KG1 (cell line): ENCODE results near the gene AVEN.
"Not testable (repeated sequence)": the region's sequence is repeated elsewhere in the genome, so short reads cannot be mapped to it uniquely, and the experiment has no call there.

ENCODE experiments used
- DNase-seq: peaks from one replicate; lab custom pipeline; 2025; lab: John Stamatoyannopoulos, UW

Gene AVEN, protein sequence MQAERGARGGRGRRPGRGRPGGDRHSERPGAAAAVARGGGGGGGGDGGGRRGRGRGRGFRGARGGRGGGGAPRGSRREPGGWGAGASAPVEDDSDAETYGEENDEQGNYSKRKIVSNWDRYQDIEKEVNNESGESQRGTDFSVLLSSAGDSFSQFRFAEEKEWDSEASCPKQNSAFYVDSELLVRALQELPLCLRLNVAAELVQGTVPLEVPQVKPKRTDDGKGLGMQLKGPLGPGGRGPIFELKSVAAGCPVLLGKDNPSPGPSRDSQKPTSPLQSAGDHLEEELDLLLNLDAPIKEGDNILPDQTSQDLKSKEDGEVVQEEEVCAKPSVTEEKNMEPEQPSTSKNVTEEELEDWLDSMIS

GRCh38 chr15:34038871-34039789 lies at the start of gene AVEN:
Gene AVEN, minus strand, starts transcription at chr15:34039204. Its CDS starts 158 bp downstream, at chr15:34039046.
- peak; percentile 5 for DNase-seq

DNA sequence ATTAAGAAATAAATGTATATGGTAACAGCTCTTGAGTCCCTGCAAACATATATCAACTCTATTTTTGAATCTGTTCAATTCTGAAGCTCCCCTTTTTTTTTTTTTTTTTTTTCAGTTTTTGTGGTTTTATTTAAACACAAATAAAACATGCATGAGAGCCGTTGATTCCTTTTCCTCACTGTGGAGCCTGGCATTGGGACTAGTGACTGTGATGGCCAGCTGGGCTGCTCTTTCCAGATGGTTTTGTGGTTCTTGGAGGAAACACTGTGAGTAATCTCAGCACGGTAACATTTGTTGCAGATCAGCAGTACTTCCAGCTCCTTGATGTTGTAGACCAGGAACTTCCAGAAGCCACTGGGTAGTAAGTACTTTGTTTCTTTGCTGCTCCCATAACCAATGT lies 46.7 kb upstream of the AVEN start:
- no peak for DNase-seq

DNA sequence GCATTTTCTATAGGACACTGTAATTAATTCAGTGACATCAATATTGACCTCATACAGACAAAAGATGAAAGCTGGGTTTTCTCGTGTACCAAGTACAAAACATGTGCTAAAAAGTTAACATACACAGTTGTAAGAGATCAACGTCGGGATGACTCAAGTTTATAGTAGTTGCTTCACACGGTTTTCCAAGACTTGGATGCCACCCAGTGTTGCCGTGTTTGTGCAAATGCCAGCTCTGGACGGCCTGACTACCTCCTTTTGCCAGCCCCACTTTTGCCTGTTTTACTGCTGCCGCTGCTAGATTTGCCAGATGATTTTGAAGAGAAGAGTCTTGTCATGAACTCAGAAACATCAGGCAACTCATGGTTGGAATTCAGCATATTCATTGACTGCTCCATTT lies 45.1 kb upstream of the AVEN start:
- no peak for DNase-seq

- no peak for DNase-seq
Measured at GRCh38 chr15:34079904-34080303, 40.9 kb upstream of the AVEN start.

DNA sequence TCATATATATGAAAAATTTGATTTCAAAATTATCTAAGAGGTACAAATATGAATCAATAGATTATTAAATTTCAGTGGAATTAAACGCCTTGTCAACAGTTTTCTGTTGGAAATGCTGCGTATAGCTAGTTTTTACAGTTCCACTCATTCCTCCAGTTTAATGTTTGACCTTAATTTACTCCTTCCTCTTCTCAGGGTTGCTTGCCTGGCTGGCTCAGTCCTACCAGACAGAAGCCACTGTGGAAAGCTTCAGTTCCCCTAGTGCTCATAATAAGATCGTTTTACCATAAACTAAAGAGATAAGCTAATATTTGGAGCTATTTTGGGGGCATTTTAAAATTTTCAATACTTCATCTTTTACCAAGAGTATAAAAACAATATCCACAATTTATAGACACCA lies 39.9 kb upstream of the AVEN start:
- DNase-seq = no peak

DNA sequence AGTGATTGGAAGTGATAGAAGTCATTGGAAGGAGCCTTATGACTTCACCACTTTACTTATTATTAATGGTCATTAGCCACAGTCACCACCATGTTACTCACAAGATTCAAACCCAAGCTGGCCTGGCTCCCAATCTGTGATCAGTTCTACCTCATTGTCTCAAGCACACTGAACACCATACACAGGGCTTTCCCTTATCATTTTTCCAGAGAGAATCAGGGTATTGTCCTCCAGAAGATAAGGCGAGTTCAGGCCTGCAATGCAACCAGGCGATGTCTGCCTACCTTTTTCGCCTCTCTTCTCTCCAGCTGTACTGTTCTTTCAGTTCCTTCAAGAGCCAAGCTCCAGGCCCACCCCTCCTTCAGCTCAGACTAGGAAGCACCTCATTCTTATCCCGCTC lies 37.8 kb upstream of the AVEN start:
- no peak for DNase-seq

GRCh38 chr15:34070003-34070402 lies 31.0 kb upstream of the AVEN start:
- DNase-seq = no peak

- DNase-seq = no peak
Measured at GRCh38 chr15:34065941-34066340, 26.9 kb upstream of the AVEN start.

DNA sequence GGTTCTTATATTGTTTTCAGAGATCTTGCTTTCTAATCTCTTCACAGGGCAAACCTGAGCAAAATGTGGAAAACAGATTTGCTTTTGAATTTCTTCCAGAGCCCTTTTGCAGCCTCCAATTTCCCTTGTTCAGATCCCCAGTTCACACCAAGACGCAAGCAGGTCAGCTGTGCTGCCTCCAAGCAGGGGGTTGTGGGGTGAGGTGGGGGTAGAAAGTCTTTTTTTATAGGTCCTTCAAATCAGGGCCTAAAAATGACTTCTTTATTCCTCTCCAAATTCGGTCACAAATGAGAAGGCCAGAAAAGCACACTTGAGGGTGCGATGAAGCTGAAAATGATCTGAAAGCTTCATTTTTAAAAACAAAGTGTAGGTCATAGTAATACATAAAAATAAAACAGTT lies 26.3 kb upstream of the AVEN start:
- no peak for DNase-seq

DNA sequence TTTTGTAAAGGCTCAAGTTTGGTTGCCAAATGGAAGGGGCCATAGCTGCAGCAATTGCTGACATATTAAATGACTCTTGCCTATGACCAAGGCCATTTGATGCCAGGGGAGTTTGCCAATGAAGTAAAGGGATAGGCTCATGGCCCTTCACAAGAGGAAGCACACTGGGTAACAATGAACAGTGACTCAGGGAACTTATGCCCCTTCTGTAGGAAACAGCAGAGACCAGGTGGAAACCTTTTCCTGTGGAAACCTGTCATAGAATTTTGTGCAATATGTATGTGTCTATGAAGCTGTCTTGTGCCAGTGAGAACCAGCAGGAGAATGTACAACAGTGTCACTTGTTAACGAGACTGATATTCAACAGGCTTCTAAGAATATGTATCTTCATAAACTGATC lies 25.4 kb upstream of the AVEN start:
- DNase-seq = no peak

GRCh38 chr15:34059946-34060345 lies 20.9 kb upstream of the AVEN start:
- DNase-seq = no peak

DNA sequence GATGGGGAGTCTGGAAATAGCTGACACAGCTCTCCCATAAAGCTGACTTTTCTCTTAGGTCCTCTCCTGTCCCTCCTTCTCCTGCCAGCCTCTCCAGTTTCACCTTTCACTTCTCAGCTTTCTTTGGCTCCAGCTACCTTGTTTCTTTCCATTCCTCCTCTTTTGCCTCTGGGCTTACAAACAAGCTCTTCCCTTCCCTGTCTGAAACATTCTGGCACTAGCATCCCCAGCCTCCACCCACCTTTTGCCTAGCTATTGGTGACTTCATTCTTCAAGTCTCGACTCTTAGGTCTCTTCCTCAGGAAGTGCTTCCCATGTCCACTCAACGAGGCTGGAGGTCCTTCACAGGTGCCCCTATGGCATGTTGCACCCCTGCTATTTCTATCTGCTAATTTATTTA lies 20.5 kb upstream of the AVEN start:
- no peak for DNase-seq

DNA sequence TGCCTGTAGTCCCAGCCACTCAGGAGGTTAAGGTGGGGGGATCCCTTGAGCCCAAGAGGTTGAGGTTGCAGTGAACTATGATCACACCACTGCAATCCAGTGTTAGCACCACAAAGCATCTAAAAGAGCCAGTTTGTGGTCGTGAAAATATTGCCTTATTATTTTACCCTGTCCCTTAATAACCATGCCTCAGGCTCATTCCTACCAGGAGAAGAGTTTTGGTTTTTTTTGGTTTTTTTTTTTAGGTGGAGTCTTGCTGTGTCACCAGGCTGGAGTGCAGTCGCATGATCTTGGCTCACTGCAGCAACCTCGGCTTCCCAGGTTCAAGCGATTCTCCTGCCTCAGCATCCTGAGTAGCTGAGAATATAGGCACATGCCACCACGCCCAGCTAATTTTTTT lies 17.9 kb upstream of the AVEN start:
- no peak for DNase-seq

GRCh38 chr15:34055868-34056595 lies 17.0 kb upstream of the AVEN start:
- no peak for DNase-seq

GRCh38 chr15:34054081-34054707 lies 15.2 kb upstream of the AVEN start:
- DNase-seq = no peak

DNA sequence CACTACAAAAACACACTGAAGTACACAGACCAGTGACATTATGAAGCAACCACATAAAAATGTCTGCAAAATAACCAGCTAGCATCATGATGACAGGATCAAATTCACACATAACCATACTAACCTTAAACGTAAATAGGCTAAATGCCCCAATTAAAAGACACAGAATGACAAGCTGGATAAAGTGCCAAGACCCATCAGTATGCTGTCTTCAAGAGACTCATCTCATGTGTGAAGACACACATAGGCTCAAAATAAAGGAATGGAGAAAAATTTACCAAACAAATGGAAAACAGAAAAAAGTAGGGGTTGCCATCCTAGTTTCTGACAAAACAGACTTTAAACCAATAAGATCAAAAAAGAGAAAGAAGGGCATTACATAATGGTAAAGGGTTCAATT lies 11.4 kb upstream of the AVEN start:
- not testable (repeated sequence) for DNase-seq

GRCh38 chr15:34049112-34049511 lies 10.1 kb upstream of the AVEN start:
- DNase-seq = no peak

DNA sequence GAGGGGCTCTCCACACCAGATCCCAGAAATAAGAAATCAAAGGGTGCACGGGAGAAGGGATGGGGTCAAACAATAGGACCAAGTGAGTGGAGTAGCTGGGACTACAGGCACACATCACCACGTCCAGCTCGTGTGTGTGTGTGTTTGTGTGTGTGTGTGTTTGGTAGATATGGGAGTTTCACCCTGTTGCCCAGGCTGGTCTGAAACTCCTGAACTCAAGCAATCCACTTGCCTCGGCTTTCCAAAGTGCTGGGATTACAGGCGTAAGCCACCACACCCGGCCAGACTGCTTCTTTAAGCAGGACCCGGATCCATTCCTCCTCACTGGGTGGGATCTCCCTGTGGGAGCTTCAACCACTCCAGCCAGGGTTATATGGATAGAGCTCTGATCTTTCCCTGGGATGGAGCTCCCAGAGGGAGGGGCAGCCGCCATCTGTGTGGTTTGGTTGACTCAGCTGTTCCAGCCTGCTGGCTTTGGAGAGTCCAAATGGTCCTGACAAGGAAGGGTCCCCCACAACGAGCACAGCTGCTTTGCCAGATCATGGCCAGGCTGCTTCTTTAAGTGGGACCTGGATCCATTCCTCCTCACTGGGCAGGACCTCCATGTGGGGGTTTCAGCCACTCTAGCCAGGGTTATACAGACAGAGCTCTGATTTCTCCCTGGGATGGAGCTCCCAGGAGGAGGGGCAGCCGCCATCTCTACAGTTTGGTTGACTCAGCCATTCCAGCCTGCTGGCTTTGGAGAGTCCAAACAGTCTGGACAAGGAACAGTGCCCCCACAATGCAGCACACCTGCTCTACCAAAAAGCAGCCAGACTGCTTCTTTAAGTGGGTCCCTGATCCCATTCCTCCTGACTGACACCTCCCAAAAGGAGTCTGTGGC lies 9.1 kb upstream of the AVEN start:
- DNase-seq = no peak

GRCh38 chr15:34046471-34047145 lies 7.6 kb upstream of the AVEN start:
- no peak for DNase-seq

- no peak for DNase-seq
Measured at GRCh38 chr15:34043813-34044212, 4.8 kb upstream of the AVEN start.
